ENCODE results near the gene PIGH.

The PIGH gene

GRCh38 chr14:67555518-67556090, 44.5 kb downstream of the PIGH start:
- Histone ChIP-seq H3K36me3 (no peaks in the 10 kb centered on the region), H3K27me3 (ENCODE audit: insufficient read depth, low read depth, severe bottlenecking) (no peaks in the 10 kb centered on the region), H3K27ac (no peak overlapping the region), H3K4me3 (ENCODE audit: low read depth, low read length) (no peak overlapping the region), H3K9me3 (ENCODE audit: severe bottlenecking) (no peaks in the 10 kb centered on the region)
- TF ChIP-seq CTCF (IDR thresholded peaks at IDR 0.05; ENCODE audit: low read depth, low read length) = no peak
- DNase-seq = no peak

GRCh38 chr14:67554341-67554740, 45.7 kb downstream of the PIGH start:
- H3K27me3 ChIP-seq (ENCODE audit: insufficient read depth, low read depth, severe bottlenecking) = no peaks in the 10 kb centered on the region
- no peak overlapping the region for H3K27ac ChIP-seq
- no peak overlapping the region for H3K4me3 ChIP-seq (ENCODE audit: low read depth, low read length)
- no peak for DNase-seq
- H3K9me3 ChIP-seq (ENCODE audit: severe bottlenecking) = no peaks in the 10 kb centered on the region
- no peaks in the 10 kb centered on the region for H3K36me3 ChIP-seq
- no peak for TF ChIP-seq CTCF (IDR thresholded peaks at IDR 0.05; ENCODE audit: low read depth, low read length)

GRCh38 chr14:67553547-67553946, 46.5 kb downstream of the PIGH start:
- H3K9me3 ChIP-seq (ENCODE audit: severe bottlenecking) = no peaks in the 10 kb centered on the region
- no peak overlapping the region for H3K27ac ChIP-seq
- no peaks in the 10 kb centered on the region for H3K36me3 ChIP-seq
- H3K27me3 ChIP-seq (ENCODE audit: insufficient read depth, low read depth, severe bottlenecking) = no peaks in the 10 kb centered on the region
- H3K4me3 ChIP-seq (ENCODE audit: low read depth, low read length) = no peak overlapping the region
- no peak for TF ChIP-seq CTCF (IDR thresholded peaks at IDR 0.05; ENCODE audit: low read depth, low read length)
- no peak for DNase-seq

DNA sequence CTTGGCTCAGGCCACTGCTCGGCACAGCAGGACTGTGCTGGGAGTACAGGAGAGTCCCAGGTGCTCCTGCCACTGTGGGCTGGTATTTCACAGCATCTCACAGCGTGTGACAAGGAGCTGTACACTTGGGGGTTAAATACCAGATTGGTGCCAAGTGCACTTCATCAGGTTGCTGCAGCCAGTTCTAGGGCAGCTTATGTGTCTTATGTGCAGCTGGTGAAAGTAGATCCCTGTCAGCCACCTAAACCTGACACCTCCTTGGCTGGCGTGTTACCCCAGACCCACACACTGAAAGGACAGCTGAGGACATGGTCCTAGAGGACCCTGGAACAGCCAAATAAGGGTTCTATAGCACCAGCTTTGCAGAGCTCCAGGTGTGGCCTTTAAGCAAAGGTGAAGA, 48.1 kb downstream of the PIGH start:
- no peak for DNase-seq
- no peak overlapping the region for H3K27ac ChIP-seq
- H3K27me3 ChIP-seq (ENCODE audit: insufficient read depth, low read depth, severe bottlenecking) = no peaks in the 10 kb centered on the region
- no peak overlapping the region for H3K4me3 ChIP-seq (ENCODE audit: low read depth, low read length)
- no peaks in the 10 kb centered on the region for H3K9me3 ChIP-seq (ENCODE audit: severe bottlenecking)
- TF ChIP-seq CTCF (IDR thresholded peaks at IDR 0.05; ENCODE audit: low read depth, low read length) = no peak
- no peaks in the 10 kb centered on the region for H3K36me3 ChIP-seq

DNA sequence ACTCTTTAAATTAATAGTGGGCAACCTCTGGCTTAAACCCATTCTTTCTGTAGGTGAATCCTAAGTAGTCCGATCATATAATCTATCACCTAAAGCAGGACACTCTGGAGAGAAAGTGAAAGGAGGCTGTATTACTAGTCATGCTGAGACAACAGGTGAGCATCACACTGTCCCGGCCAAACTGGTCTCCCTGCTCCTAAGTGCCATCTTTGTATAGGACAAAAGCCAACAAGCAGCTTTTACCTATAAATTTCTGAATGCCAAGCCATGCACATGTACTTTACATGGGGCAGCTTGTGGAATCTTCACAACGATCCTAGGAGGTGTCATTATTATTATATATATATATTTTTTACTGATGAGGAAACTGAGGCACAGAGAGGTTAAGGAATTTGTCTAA, 48.9 kb downstream of the PIGH start:
- Histone ChIP-seq H3K36me3 (no peaks in the 10 kb centered on the region), H3K4me3 (ENCODE audit: low read depth, low read length) (no peak overlapping the region), H3K27me3 (ENCODE audit: insufficient read depth, low read depth, severe bottlenecking) (no peaks in the 10 kb centered on the region), H3K27ac (no peak overlapping the region), H3K9me3 (ENCODE audit: severe bottlenecking) (no peaks in the 10 kb centered on the region)
- DNase-seq = no peak
- no peak for TF ChIP-seq CTCF (IDR thresholded peaks at IDR 0.05; ENCODE audit: low read depth, low read length)

GRCh38 chr14:67549734-67550133, 50.3 kb downstream of the PIGH start:
- no peaks in the 10 kb centered on the region for H3K9me3 ChIP-seq (ENCODE audit: severe bottlenecking)
- no peaks in the 10 kb centered on the region for H3K27me3 ChIP-seq (ENCODE audit: insufficient read depth, low read depth, severe bottlenecking)
- TF ChIP-seq CTCF (IDR thresholded peaks at IDR 0.05; ENCODE audit: low read depth, low read length) = no peak
- no peaks in the 10 kb centered on the region for H3K36me3 ChIP-seq
- no peak overlapping the region for H3K27ac ChIP-seq
- H3K4me3 ChIP-seq (ENCODE audit: low read depth, low read length) = no peak overlapping the region
- DNase-seq = no peak

All from WERI-Rb-1 (cell line).